GM10266 (cell line): ENCODE data around the gene USP10.

Experiments used
- DNase-seq: peaks from one replicate; pipeline ENCODE4 v3.0.0; 2012; ENCODE audit errors: extremely low spot score
- CTCF ChIP-seq: IDR thresholded peaks from 2 replicates; pipeline ENCODE4 v1.5.1; 2012; ENCODE audit warnings: mild to moderate bottlenecking, low read depth; ENCODE audit not compliant: control insufficient read depth, insufficient read depth; ENCODE audit errors: missing control alignments

Gene USP10

DNA sequence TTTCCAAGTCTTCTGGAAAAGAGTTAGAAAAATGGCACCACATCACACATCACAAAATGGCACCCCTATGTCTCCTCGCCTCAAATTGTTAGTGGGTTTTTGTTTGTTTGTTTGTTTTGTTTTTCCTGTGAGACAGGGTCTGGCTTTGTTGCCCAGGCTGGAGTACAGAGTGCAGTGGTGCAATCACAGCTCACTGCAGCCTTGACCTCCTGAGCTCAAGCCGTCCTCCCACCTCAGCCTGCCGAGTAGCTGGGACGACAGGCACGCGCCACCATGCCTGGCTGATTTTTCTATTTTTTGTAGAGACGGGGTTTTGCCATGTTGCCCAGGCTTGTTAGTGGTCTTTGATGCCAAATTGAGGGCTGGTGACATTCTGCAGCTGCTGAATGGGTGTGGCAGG lies 116.2 kb downstream of the USP10 start:
- TF ChIP-seq CTCF: no peak
- DNase-seq: no peak

GRCh38 chr16:84816485-84816884 lies 116.7 kb downstream of the USP10 start:
- no peak for DNase-seq
- TF ChIP-seq CTCF: no peak

DNA sequence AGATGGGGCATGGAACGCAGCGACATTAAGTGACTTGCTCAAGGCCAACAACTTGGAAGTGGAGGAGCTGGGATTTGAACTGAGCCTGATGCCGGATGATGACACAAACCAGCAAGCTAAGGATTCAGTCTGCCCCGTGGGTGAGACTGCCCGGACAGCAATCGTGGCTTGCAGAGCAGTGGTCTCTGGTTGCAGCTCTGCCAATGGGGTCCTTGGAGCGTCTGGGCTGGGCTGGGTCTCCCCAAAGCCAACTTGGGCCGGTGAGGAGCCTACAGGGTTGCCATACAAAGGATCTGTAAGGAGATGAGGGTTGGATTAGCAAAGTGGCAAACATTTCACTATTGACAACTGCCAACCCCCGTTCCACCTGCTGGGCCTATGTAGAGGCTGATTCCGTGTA lies 117.4 kb downstream of the USP10 start:
- DNase-seq: no peak
- no peak for TF ChIP-seq CTCF

GRCh38 chr16:84817613-84818012 lies 117.8 kb downstream of the USP10 start:
- no peak for DNase-seq
- TF ChIP-seq CTCF: no peak

GRCh38 chr16:84818133-84818532 lies 118.3 kb downstream of the USP10 start:
- TF ChIP-seq CTCF: no peak
- DNase-seq: no peak

DNA sequence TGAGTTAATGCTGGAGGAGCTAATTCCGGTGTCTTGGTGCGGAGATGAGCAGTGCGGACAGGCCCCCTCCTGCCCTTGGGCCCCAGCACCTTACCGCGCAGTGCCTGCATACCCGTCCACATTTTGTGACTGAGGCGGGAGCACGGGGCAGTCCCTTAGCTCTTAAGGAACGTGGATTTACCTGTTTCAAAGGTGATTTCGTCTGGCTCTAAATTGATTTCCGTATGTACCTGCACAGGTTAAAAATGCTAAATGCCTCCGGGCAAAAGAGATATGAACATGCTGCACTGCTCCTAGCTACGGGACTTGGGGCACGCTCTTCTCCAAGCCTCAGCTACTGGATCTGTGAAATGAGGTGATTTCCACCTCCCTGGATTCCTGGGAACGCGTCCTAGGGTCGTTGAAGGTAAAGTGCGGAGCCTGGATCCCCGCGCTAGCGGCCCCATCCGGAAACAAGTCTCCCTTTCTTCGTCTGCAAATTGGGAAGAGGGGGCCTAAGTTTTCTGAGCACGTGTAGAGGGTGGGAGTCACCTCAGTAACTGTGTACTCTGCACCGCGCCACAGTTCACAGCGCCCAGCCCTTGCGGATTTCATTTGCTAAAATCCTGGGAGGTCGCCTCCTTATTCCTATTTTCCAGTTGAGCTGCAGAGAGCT lies 119.3 kb downstream of the USP10 start:
- no peak for DNase-seq
- TF ChIP-seq CTCF: no peak

- TF ChIP-seq CTCF: no peak
- peak; percentile 74 for DNase-seq
Observed at GRCh38 chr16:84819644-84820304, 120.0 kb downstream of the USP10 start, which contains the start of gene CRISPLD2. TSS of gene CRISPLD2 (plus strand) at chr16:84819985. CDS start at chr16:84838496, 18,511 bp downstream.
